Fibroblast of lung (primary cell): ENCODE measurements around the gene TMEM26. TPM values are rescaled to one million over a fixed set of nuclear protein-coding genes. Genes with fewer than 3 reads are reported as not detected.

Source experiments
- DNase-seq, 2 donors: peaks; one replicate each; pipeline versions ENCODE4 v3.0.0 to v3.0.0-alpha.2; 2010; ENCODE audit warnings: low read depth in 2 of 2
- H2AFZ ChIP-seq: 2 replicates; pipeline ENCODE4 v1.5.1; 2012; ENCODE audit warnings: low read length, control low read depth, inconsistent platforms
- H3K27ac ChIP-seq: 2 replicates; pipeline ENCODE4 v1.5.1; 2011; ENCODE audit warnings: low read length, control low read depth; ENCODE audit not compliant: insufficient read depth
- H3K27me3 ChIP-seq: 2 replicates; pipeline ENCODE4 v1.5.1; 2011; ENCODE audit warnings: mild to moderate bottlenecking, low read length; ENCODE audit not compliant: control insufficient read depth, insufficient read depth
- H3K36me3 ChIP-seq: 2 replicates; pipeline ENCODE4 v1.5.1; 2011; ENCODE audit warnings: low read length; ENCODE audit not compliant: control insufficient read depth, insufficient read depth
- H3K4me1 ChIP-seq: 2 replicates; pipeline ENCODE4 v1.5.1; 2011; ENCODE audit warnings: low read length; ENCODE audit not compliant: control insufficient read depth, insufficient read depth; ENCODE audit errors: extremely low read depth
- H3K4me2 ChIP-seq: 2 replicates; pipeline ENCODE4 v1.5.1; 2011; ENCODE audit warnings: low read length, control low read depth; ENCODE audit not compliant: insufficient read depth; ENCODE audit errors: extremely low read depth
- H3K4me3 ChIP-seq, 4 experiments: fragments of 200-600 bp in 1 of 4; sonication (generic) in 1 of 4; replicated peaks in 1 of 4; 2 replicates each; pipeline ENCODE4 v1.5.1; 2011 to 2016; ENCODE audit warnings: low read length in 4 of 4, low read depth in 3 of 4, mild to moderate bottlenecking in 3 of 4, control low read depth in 2 of 4, inconsistent platforms in 1 of 4, mixed read lengths in 1 of 4; ENCODE audit not compliant: insufficient read depth in 1 of 4; ENCODE audit errors: control extremely low read depth in 1 of 4
- H3K79me2 ChIP-seq: 2 replicates; pipeline ENCODE4 v1.5.1; 2012; ENCODE audit warnings: mild to moderate bottlenecking, low read length, inconsistent platforms; ENCODE audit not compliant: control insufficient read depth, insufficient read depth
- H3K9ac ChIP-seq: 2 replicates; pipeline ENCODE4 v1.5.1; 2011; ENCODE audit warnings: mild to moderate bottlenecking, low read length, control low read depth; ENCODE audit not compliant: insufficient read depth
- H3K9me3 ChIP-seq: 2 replicates; pipeline ENCODE4 v1.5.1; 2012; ENCODE audit warnings: low read depth, low read length; ENCODE audit not compliant: control insufficient read depth, insufficient read depth
- H4K20me1 ChIP-seq: 2 replicates; pipeline ENCODE4 v1.5.1; 2011; ENCODE audit warnings: low read length; ENCODE audit not compliant: control insufficient read depth, insufficient read depth; ENCODE audit errors: extremely low read depth
- EZH2 ChIP-seq: IDR thresholded peaks from 2 replicates; pipeline ENCODE4 v1.5.1; 2012; ENCODE audit warnings: low read length, control low read depth, mild to moderate bottlenecking; ENCODE audit errors: missing control alignments
- polyA plus RNA-seq, 2 donors: library from polyadenylated mRNA; depleted of rRNA in 1 of 2; stranded (reverse) in 1 of 2; unstranded in 1 of 2; fragments of >200 nt; gene quantifications; 2 replicates each; pipeline ENCODE4 v1.2.1, GENCODE V29; 2011 to 2012; ENCODE audit warnings: missing spikeins in 1 of 2
- total RNA-seq: library from RNA; depleted of rRNA; stranded (reverse); fragments of >200 nt; gene quantifications from 2 replicates; pipeline ENCODE4 v1.2.1, GENCODE V29; 2014
- TF ChIP-seq, protein P1 (sequence below), 2 donors: IDR thresholded peaks in 1 of 2; conservative IDR thresholded peaks in 1 of 2; 1 replicate in 1 of 2; 2 replicates in 1 of 2; pipeline ENCODE4 v1.5.1; 2011 to 2012; ENCODE audit warnings: low read length in 2 of 2, control low read depth in 1 of 2, inconsistent platforms in 1 of 2, low read depth in 1 of 2, mild to moderate bottlenecking in 1 of 2

The TMEM26 gene
- total and polyA plus RNA-seq, 2 donors (not counting 1 experiment from before 2014, with no cell fraction given), result 1.4 to 2.3 TPM

DNA sequence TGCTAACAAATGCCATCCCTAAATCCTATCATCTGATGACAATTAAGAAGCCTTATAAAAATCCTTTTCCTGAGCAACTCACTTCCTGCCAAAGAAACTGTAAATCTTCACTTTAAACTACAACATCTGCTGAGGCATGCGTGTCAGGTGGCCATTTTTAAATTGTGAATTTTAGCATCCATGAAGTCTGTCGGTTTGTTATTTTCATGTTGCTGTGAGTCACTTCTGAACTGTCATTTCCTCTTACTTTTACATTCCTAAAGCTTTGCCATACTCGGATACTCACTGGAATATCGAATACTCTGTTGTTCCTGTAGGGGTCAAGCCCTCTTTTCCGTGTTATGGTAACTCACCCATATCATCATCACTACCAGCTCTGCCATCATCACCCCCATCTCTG is 34.3 kb upstream of the TMEM26 start:
- Histone ChIP-seq H4K20me1 (no peaks in the 10 kb centered on the region), H3K36me3 (no peaks in the 10 kb centered on the region), H3K4me2 (no peak overlapping the region), H3K27ac (no peak overlapping the region), H3K79me2 (no peaks in the 10 kb centered on the region), H3K4me3 (no peak overlapping the region), H3K9me3 (no peaks in the 10 kb centered on the region), H2AFZ (no peak overlapping the region), H3K27me3 (no peaks in the 10 kb centered on the region), H3K4me1 (no peaks in the 10 kb centered on the region), H3K9ac (no peak overlapping the region)
- peak in 1 of 2 donors; percentile 67 for DNase-seq
- no peak for TF ChIP-seq EZH2
- TF ChIP-seq, protein P1, sequence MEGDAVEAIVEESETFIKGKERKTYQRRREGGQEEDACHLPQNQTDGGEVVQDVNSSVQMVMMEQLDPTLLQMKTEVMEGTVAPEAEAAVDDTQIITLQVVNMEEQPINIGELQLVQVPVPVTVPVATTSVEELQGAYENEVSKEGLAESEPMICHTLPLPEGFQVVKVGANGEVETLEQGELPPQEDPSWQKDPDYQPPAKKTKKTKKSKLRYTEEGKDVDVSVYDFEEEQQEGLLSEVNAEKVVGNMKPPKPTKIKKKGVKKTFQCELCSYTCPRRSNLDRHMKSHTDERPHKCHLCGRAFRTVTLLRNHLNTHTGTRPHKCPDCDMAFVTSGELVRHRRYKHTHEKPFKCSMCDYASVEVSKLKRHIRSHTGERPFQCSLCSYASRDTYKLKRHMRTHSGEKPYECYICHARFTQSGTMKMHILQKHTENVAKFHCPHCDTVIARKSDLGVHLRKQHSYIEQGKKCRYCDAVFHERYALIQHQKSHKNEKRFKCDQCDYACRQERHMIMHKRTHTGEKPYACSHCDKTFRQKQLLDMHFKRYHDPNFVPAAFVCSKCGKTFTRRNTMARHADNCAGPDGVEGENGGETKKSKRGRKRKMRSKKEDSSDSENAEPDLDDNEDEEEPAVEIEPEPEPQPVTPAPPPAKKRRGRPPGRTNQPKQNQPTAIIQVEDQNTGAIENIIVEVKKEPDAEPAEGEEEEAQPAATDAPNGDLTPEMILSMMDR (conservative IDR thresholded peaks at IDR 0.05 in 1 of 2, IDR thresholded peaks at IDR 0.05 in 1 of 2; ENCODE audit: low read depth in 1 of 2, low read length in 2 of 2), result no peak

DNA sequence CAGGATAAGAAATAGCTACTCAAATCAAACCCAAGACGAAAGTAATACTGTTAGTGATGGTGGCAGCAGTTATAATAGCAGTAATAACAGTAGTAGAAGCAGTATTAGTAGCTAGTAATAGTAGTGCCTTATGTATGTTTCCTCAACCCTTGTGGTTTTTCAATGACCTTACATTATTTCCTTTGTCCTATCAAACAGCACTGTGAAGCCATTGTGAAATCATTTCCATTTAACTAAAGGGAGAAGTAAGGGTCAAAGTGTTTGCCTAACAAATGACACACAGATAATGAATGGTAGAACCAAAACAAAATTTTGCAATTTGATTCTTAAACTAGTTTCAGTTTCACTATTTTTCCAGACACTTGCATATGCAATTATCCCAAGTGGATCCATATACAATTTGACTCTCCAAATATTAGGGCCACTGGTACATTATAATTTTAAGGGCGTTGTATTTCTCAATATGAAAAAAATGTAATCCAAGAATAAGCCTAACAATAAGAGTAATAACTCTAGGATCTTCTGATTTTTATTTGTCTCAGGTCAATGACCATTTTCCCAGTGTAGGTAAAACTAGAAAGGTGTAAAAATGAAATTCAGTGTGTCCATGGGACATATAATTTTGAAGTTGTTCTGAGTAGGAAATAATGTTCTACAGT is 33.7 kb upstream of the TMEM26 start:
- no peak overlapping the region for H2AFZ ChIP-seq
- H4K20me1 ChIP-seq, result no peaks in the 10 kb centered on the region
- no peaks in the 10 kb centered on the region for H3K79me2 ChIP-seq
- H3K4me1 ChIP-seq, result no peaks in the 10 kb centered on the region
- H3K27me3 ChIP-seq, result no peaks in the 10 kb centered on the region
- H3K9ac ChIP-seq, result no peak overlapping the region
- no peaks in the 10 kb centered on the region for H3K9me3 ChIP-seq
- no peak overlapping the region for H3K4me3 ChIP-seq
- H3K4me2 ChIP-seq, result peak overlapping the region; percentile 3
- TF ChIP-seq EZH2, result no peak
- TF ChIP-seq, protein P1 (conservative IDR thresholded peaks at IDR 0.05 in 1 of 2, IDR thresholded peaks at IDR 0.05 in 1 of 2; ENCODE audit: low read depth in 1 of 2, low read length in 2 of 2), result no peak
- H3K36me3 ChIP-seq, result no peaks in the 10 kb centered on the region
- peak; percentile 27 to 86 for DNase-seq
- no peak overlapping the region for H3K27ac ChIP-seq

DNA sequence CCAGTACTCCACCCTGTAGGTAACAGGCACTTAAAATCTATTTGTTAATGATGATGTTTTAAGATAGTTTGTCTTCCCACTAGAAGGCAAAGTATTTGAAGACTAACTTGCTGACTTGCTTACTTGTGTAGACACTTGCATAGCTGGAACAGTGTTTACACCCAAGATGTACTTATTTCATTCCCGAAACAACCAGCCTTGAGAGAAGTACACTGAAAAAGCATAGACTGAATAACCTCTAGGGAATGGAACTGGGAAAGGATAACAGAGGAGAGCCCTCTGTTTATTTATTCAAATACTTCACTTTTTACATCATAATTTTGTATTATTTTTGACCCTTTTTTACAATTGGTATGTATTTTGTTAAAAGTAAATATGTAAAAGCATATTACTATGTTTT is 33.1 kb upstream of the TMEM26 start:
- Histone ChIP-seq H3K9me3 (no peaks in the 10 kb centered on the region), H3K4me1 (no peaks in the 10 kb centered on the region), H3K4me3 (no peak overlapping the region), H3K27me3 (no peaks in the 10 kb centered on the region), H2AFZ (no peak overlapping the region), H3K79me2 (no peaks in the 10 kb centered on the region), H3K4me2 (no peak overlapping the region), H3K36me3 (no peaks in the 10 kb centered on the region), H4K20me1 (no peaks in the 10 kb centered on the region), H3K9ac (no peak overlapping the region), H3K27ac (no peak overlapping the region)
- peak in 1 of 2 donors; percentile 56 for DNase-seq
- TF ChIP-seq EZH2, result no peak
- TF ChIP-seq, protein P1 (conservative IDR thresholded peaks at IDR 0.05 in 1 of 2, IDR thresholded peaks at IDR 0.05 in 1 of 2; ENCODE audit: low read depth in 1 of 2, low read length in 2 of 2), result no peak
